Activated effector memory CD4-positive, alpha-beta T cell treated with anti-CD3 and anti-CD28 coated beads, Interleukin-2, amount 50 U/mL, for 16 hours (primary cell): ENCODE data around the gene DUXB.

ENCODE experiments used
- DNase-seq: peaks from one replicate; pipeline ENCODE4 v3.0.0-alpha.2; 2020

The DUXB gene

DNA sequence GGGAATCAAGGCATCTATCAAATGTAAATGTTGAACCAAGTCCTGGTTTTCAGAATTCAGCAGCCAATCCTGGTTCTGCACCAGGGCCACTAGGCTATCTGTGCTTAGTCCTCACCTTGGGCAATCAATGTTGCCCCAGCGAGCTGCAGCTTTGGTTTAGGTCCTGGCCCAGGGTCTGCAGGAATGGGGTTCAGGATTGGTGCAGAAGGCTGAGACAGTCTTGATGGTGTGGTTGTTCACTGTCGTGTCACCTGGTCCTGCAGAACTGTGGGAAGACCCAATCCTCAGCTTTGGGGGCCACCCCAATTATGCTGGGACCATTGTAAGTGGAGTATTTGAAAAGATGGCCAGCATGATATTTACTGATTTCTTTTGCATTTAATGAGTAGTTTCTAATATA lies 43.1 kb downstream of the DUXB start:
- DNase-seq, result no peak

DNA sequence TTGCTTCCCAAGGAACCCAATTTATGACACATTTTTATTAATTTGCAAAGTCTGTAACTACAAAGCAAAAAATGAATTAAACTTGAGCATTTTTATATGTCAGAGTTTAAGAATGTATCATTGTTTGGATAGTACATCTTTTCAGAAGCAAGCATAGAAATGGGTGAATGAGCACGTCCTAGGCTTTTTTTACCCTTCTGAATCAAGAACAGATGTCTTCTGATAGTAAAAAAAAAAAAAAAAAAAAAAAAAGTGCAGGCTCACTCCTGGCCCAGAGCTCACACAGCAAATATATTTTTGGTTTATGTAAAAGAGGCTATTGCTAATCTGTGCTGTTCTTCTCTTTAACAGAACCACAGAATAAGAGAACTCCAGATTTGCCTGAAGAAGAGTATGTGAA lies 47.3 kb downstream of the DUXB start:
- DNase-seq, result no peak

DNA sequence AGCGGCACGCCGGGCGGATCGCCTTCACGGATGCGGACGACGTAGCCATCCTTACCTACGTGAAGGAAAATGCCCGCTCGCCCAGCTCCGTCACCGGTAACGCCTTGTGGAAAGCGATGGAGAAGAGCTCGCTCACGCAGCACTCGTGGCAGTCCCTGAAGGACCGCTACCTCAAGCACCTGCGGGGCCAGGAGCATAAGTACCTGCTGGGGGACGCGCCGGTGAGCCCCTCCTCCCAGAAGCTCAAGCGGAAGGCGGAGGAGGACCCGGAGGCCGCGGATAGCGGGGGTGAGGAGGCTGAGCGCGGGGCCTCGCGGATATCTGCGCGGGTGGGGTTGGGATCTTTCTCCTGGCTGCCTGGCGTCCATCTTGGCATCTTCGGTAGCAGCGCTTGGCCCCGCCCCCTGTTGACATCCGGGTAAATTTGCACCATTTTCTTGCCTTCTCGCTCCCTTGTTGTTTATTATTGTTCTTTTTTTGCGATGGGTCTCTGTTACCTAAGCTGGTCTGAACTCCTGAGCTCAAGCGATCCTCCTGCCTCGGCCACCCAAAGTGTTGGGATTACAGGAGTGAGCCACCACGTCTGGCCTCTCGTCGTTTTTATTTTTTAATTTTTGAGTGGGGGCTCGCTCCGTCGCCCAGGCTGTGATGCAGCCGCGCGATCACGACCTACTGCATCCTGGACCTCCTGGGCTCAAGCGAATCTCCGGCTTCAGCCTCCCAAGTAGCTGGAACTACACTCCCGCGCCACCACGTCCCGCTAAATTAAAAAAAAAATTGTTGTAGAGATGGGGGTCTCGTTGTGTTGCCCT lies 52.8 kb downstream of the DUXB start:
- DNase-seq, result peak; percentile 95

DNA sequence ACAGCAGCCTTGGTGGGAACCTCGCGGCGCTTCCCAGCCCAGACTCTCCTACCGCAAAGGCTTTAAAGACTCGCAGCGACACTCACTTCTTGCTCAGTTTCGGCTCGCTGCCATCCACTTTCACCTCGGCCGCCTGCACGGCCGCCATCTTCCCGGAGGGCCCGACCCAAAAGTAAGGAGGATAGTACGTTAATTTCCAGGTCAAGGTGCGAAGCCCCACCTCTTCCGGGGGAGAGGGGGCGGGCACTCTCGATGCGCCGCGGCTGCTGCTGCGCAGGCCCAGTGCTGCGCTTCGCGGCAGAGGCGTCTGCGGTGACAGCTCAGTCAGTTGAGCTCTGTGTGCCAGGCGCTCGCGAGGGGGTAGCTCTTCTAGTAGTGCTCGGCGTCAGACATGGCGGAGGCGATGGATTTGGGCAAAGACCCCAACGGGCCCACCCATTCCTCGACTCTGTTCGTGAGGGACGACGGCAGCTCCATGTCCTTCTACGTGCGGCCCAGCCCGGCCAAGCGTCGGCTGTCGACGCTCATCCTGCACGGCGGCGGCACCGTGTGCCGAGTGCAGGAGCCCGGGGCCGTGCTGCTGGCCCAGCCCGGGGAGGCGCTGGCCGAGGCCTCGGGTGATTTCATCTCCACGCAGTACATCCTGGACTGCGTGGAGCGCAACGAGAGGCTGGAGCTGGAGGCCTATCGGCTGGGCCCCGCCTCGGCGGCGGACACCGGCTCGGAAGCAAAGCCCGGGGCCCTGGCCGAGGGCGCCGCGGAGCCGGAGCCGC lies 53.6 kb downstream of the DUXB start, which contains the start of the genes KARS1 and TERF2IP:
TSS of gene KARS1 (minus strand) at position 174 of the 773 bp plus-strand sequence. CDS start at position 148, 26 bp downstream.
TSS of gene TERF2IP (plus strand) at position 282 of the 773 bp plus-strand sequence. CDS start at position 392, 110 bp downstream.
- peak; percentile 99 for DNase-seq

DNA sequence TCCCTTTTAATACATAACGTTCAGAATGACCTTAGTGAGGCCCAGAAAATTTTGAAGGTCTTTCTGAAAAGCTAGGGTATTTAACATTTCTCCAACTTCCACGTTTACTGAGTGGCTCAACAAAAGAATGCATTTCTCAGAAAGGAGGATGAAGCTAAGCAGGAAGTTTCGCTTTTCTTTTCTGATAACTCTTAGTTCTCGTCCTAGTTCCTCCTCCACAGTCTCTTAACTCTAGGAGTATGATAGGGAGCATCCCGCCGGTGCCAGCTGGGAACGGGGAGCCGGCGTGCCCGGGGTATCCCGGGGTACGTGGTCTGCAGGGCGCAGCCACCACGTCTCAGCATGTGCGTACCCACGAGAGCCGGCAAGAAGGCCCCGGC lies 54.2 kb downstream of the DUXB start:
- no peak for DNase-seq

DNA sequence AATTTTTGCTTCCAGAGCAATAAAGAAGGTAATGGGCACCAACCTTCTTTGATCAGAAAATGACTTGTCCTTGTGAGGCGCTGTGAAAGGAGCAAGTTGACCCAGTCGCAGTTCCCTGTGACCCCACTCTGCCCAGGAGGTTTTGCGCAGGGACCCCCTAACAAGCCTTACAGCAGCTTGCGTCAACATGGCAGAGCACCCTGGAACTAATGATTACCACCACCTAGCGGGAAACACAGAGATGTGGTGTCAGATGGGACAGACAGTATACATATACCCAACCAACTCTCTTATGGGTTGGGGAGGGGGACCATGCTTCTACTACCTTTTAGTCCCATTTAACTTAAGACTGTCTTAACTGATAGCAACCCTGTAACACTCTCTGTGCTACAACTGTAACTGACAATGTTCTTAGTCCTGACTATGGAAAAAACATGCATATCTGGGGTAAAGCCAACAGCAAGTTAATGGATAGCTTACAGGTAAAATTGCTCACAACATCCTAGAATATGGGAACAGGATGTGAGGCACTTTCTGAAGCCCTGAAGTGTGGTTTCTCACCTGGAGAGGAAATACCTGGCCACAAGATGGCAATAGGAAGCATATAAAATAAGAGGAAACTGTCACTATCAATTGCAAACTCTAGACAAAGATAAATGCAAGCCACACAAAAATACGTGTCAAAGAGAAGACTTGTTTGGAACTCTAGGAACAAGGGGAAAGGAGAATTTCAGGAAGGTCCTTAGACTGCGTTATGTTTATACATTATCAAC lies 56.8 kb downstream of the DUXB start:
- DNase-seq, result no peak
